ENCODE measurements around the gene TMCC2. TPM values are rescaled to one million over a fixed set of nuclear protein-coding genes. Genes with fewer than 3 reads are reported as not detected.

Gene TMCC2
- total and polyA plus RNA-seq, 2 of the 4 experiments (the other 2 are of a cell fraction), result 2.0 to 4.2 TPM

DNA sequence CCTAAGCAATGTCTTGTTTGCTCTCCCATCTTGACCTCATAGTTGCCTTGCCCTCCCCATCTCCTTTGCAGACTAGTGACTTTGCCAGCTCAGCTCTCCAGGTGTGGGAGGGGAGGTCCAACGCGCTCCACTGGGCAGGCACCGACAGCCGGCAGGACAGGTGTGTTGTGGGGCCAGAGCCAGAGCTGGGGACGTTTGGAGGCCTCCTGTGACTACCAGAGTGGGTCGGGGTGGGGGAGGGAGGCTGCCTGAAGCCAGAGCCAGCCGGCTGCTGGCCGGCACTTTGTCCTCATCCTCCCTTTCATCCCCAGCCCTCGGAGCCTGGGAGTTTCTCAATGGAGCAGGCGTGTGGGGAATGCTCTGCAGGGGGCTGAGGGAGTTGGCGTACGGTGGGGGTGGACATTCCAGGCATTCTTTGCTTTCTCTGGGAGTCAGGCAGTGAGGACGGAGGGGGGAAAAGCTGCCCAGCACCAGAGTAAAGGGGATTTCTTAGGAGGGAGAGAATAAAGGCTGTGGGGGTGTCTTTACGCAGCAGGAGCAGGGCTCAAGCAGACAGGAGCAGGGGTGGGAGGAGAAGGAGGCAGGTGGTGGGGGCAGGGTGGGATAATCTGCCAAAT is 73.6 kb downstream of the TMCC2 start:
- H3K18ac ChIP-seq (ENCODE audit: low read depth, low read length), result peak overlapping the region; percentile 94
- H3K9me3 ChIP-seq (ENCODE audit: control insufficient read depth, insufficient read depth, low read length), result no peaks in the 10 kb centered on the region
- ATAC-seq (ENCODE audit: low read depth) (peak; percentile 68), DNase-seq (peak; percentile 97)
- peak overlapping the region; percentile 83 for H2AFZ ChIP-seq (replicated peaks; ENCODE audit: low read length, poor library complexity)
- no peaks in the 10 kb centered on the region for H3K27me3 ChIP-seq (ENCODE audit: control insufficient read depth, insufficient read depth, low read length)
- H2BK120ac ChIP-seq (ENCODE audit: low read depth, low read length), result peak overlapping the region; percentile 100
- dilution Hi-C loops (cut with HindIII; ENCODE audit: low sequenced_read_pairs, unreplicated experiment) (no loop called here), intact Hi-C loops (cut with micrococcal nuclease) (loop anchor here (2.0 kb wide), 1 partner anchor 19 kb away; the partner anchor contains the start of gene NUAK2), in situ Hi-C loops (cut with MboI; ENCODE audit: low sequenced_read_pairs) (no loop called here)
- H2AK9ac ChIP-seq (replicated peaks; ENCODE audit: low read depth, low read length, poor library complexity), result peak overlapping the region; percentile 97
- peaks cover 21 to 75% of the 10 kb centered on the region in 2 experiments for H3K79me1 ChIP-seq (ENCODE audit: low read depth in 1 of 2, low read length in 2 of 2)
- WGBS, 2 experiments (ENCODE audit: extremely low coverage in 2 of 2, insufficient read length in 1 of 2), result no CpG with 5 or more reads among the region's 14 CpGs
- peak overlapping the region; percentile 98 for H3K14ac ChIP-seq (replicated peaks; ENCODE audit: low read depth, low read length)
- H3K4me3 ChIP-seq (ENCODE audit: insufficient read depth, low read depth, low read length), result no peak overlapping the region
- H4K8ac ChIP-seq (ENCODE audit: low read depth in 2 of 2, low read length in 2 of 2), result peak overlapping the region; percentile 98 to 100
- H3K36me3 ChIP-seq (ENCODE audit: control insufficient read depth, insufficient read depth, low read length), result peaks cover 40% of the 10 kb centered on the region
- H3K27ac ChIP-seq (ENCODE audit: insufficient read depth, low read length), result peak overlapping the region; percentile 99
- peak overlapping the region; percentile 77 for H3K9ac ChIP-seq (ENCODE audit: low read depth, low read length)
- H2AK5ac ChIP-seq (ENCODE audit: low read depth, low read length), result peak overlapping the region; percentile 100
- ChIA-PET POLR2A (ENCODE audit: unreplicated experiment) (interaction anchor here (0.5 kb wide), 1 partner anchor 15 kb away, joined by 3 read pairs; no protein-coding TSS in a partner anchor), CTCF (interaction anchor here (2.1 to 2.3 kb wide), 2 partner anchors 24 to 28 kb away, joined by 5 to 9 read pairs; no protein-coding TSS in a partner anchor)
- H3K9me1 ChIP-seq (ENCODE audit: insufficient read depth, low read length), result peaks cover 17% of the 10 kb centered on the region
- H3K4me2 ChIP-seq (ENCODE audit: low read depth, low read length), result peak overlapping the region; percentile 19; the same call in 1 of the 2 replicates
- peak overlapping the region; percentile 96 for H3K56ac ChIP-seq (ENCODE audit: extremely low read depth, insufficient read depth, low read length)
- H2BK15ac ChIP-seq (ENCODE audit: low read depth, low read length), result peak overlapping the region; percentile 100
- peak overlapping the region; percentile 100 for H2BK5ac ChIP-seq (ENCODE audit: low read depth, low read length, poor library complexity, severe bottlenecking)
- H3K4ac ChIP-seq (ENCODE audit: low read depth, low read length), result peak overlapping the region; percentile 100
- no TSS peak for BruUV-seq (replicated peaks)
- H3K23ac ChIP-seq (ENCODE audit: low read depth, low read length), result peak overlapping the region; percentile 99
- no peaks in the 10 kb centered on the region for H4K20me1 ChIP-seq (ENCODE audit: insufficient read depth, low read length)
- peak overlapping the region; percentile 100 for H4K91ac ChIP-seq (ENCODE audit: insufficient read depth, low read depth, low read length)
- peak overlapping the region; percentile 91 for H4K5ac ChIP-seq (ENCODE audit: low read depth, low read length)
- H3K4me1 ChIP-seq (ENCODE audit: control insufficient read depth, insufficient read depth, low read length), result peaks cover 32% of the 10 kb centered on the region
- peak overlapping the region; percentile 99 for H2BK20ac ChIP-seq (ENCODE audit: low read depth, low read length)
- TF ChIP-seq CHD1 (IDR thresholded peaks at IDR 0.05; ENCODE audit: low read depth, low read length) (no peak), CEBPB (IDR thresholded peaks at IDR 0.05; ENCODE audit: low read depth, low read length) (peak; percentile 86), RAD21 (IDR thresholded peaks at IDR 0.05; ENCODE audit: low read length) (peak; percentile 33; the same call in 1 of the 2 replicates), MAFK (IDR thresholded peaks at IDR 0.05; ENCODE audit: low read depth, low read length) (no peak), SMC3 (IDR thresholded peaks at IDR 0.05; ENCODE audit: low read depth, low read length) (0 out of 2 replicates have a peak, but pooled peaks have one; percentile 19), MXI1 (IDR thresholded peaks at IDR 0.05; ENCODE audit: borderline replicate concordance, low read depth, low read length) (no peak), RFX5 (IDR thresholded peaks at IDR 0.05; ENCODE audit: low read depth, low read length) (no peak), BHLHE40 (IDR thresholded peaks at IDR 0.05; ENCODE audit: low read depth, low read length) (peak; percentile 63; the same call in 1 of the 2 replicates), FOS (IDR thresholded peaks at IDR 0.05; ENCODE audit: low read depth, low read length) (0 out of 2 replicates have a peak, but pooled peaks have one; percentile 8), NFE2L2 (IDR thresholded peaks at IDR 0.05; ENCODE audit: low read depth, low read length) (peak; percentile 15; the same call in 1 of the 2 replicates), MAZ (IDR thresholded peaks at IDR 0.05; ENCODE audit: borderline replicate concordance, low read depth, low read length) (peak; percentile 99), POLR2A (IDR thresholded peaks at IDR 0.05; ENCODE audit: low read depth, low read length) (peak; percentile 41; the same call in 1 of the 2 replicates), RCOR1 (IDR thresholded peaks at IDR 0.05; ENCODE audit: insufficient replicate concordance, low read length) (peak; percentile 63)
- TF ChIP-seq, protein P1, sequence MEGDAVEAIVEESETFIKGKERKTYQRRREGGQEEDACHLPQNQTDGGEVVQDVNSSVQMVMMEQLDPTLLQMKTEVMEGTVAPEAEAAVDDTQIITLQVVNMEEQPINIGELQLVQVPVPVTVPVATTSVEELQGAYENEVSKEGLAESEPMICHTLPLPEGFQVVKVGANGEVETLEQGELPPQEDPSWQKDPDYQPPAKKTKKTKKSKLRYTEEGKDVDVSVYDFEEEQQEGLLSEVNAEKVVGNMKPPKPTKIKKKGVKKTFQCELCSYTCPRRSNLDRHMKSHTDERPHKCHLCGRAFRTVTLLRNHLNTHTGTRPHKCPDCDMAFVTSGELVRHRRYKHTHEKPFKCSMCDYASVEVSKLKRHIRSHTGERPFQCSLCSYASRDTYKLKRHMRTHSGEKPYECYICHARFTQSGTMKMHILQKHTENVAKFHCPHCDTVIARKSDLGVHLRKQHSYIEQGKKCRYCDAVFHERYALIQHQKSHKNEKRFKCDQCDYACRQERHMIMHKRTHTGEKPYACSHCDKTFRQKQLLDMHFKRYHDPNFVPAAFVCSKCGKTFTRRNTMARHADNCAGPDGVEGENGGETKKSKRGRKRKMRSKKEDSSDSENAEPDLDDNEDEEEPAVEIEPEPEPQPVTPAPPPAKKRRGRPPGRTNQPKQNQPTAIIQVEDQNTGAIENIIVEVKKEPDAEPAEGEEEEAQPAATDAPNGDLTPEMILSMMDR (conservative IDR thresholded peaks at IDR 0.05; ENCODE audit: low read depth, low read length), result no peak
- TF ChIP-seq, protein P2, sequence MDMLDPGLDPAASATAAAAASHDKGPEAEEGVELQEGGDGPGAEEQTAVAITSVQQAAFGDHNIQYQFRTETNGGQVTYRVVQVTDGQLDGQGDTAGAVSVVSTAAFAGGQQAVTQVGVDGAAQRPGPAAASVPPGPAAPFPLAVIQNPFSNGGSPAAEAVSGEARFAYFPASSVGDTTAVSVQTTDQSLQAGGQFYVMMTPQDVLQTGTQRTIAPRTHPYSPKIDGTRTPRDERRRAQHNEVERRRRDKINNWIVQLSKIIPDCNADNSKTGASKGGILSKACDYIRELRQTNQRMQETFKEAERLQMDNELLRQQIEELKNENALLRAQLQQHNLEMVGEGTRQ (IDR thresholded peaks at IDR 0.05; ENCODE audit: low read depth, low read length), result no peak
